ENCODE results near the gene HESX1.
A peak's percentile ranks its signal among the peaks of the same experiment; 100 is the strongest.

HESX1 gene

DNA sequence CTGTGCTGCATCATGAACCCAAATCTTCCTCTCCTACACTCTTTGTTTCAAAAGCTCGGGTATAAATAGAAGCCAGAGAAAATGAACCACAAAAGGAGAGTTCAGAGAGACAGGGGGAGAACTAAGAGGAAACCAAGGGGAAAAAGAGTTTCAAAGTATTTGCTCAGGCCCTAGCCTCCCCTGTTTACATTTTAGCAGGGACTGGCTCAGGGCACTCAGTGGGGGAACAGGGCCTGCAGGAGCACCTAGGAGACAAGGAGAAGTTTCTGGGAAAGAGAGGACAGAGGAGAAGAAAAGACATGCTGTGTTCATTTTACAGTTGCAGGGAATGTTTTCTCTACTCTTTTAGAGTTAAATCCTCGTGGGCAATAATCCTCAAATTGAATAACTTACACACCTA lies 26.1 kb downstream of the HESX1 start:
- no peaks in the 10 kb centered on the region for H3K9me2 ChIP-seq (replicated peaks; ENCODE audit: insufficient read depth, low read length)
- no peaks in the 10 kb centered on the region for H3K36me3 ChIP-seq (replicated peaks; ENCODE audit: insufficient read depth, low read length)
- H3K27me3 ChIP-seq (replicated peaks; ENCODE audit: insufficient read depth, low read length), result no peaks in the 10 kb centered on the region
- peak; percentile 61 for DNase-seq
- no peaks in the 10 kb centered on the region for H3K79me2 ChIP-seq (ENCODE audit: low read length)
- no peaks in the 10 kb centered on the region for H4K20me1 ChIP-seq (ENCODE audit: insufficient read depth, low read length)
- TF ChIP-seq EZH2phosphoT487 (IDR thresholded peaks at IDR 0.05; ENCODE audit: low read length) (no peak), EZH2 (optimal IDR thresholded peaks at IDR 0.05; ENCODE audit: low read depth, low read length) (no peak)
- TF ChIP-seq, protein P1, sequence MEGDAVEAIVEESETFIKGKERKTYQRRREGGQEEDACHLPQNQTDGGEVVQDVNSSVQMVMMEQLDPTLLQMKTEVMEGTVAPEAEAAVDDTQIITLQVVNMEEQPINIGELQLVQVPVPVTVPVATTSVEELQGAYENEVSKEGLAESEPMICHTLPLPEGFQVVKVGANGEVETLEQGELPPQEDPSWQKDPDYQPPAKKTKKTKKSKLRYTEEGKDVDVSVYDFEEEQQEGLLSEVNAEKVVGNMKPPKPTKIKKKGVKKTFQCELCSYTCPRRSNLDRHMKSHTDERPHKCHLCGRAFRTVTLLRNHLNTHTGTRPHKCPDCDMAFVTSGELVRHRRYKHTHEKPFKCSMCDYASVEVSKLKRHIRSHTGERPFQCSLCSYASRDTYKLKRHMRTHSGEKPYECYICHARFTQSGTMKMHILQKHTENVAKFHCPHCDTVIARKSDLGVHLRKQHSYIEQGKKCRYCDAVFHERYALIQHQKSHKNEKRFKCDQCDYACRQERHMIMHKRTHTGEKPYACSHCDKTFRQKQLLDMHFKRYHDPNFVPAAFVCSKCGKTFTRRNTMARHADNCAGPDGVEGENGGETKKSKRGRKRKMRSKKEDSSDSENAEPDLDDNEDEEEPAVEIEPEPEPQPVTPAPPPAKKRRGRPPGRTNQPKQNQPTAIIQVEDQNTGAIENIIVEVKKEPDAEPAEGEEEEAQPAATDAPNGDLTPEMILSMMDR (IDR thresholded peaks at IDR 0.05; ENCODE audit: low read length), result no peak
- peaks cover 18% of the 10 kb centered on the region for H3K4me1 ChIP-seq (ENCODE audit: low read length)
- H3K4me2 ChIP-seq (ENCODE audit: low read depth, low read length), result peak overlapping the region; percentile 55
- H3K4me3 ChIP-seq (ENCODE audit: low read length), result no peak overlapping the region
- H3F3A ChIP-seq (ENCODE audit: insufficient read depth, low read length), result peaks cover 9% of the 10 kb centered on the region
- H3K9ac ChIP-seq (ENCODE audit: low read length), result no peak overlapping the region; the same call in 1 of the 2 replicates
- peak overlapping the region; percentile 44; the same call in 1 of the 2 replicates for H2AFZ ChIP-seq (ENCODE audit: low read length)
- no peaks in the 10 kb centered on the region for H3K9me3 ChIP-seq (replicated peaks; ENCODE audit: insufficient read depth, low read length)
- H3K27ac ChIP-seq (ENCODE audit: low read length), result peak overlapping the region; percentile 40; the same call in 1 of the 2 replicates

DNA sequence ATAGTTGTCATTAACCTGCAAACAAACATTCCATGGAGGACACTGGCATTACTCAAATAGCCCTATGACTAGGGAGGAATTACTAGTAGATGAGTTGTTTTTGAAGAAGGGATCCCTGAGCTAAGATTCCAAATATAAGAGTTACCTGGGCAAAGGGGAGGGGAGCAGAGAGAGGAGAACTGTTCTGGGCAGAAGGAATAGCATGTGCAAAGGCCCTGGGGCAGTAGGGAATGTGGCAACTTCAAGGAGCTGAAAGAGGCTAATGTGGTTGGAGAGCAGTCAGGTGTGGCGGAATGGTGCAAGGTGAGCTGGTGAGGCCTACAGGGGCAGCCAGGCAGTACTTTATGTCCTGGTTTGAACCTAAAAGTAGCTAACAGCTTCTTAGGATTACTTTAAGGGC lies 28.8 kb downstream of the HESX1 start:
- Histone ChIP-seq H3K79me2 (ENCODE audit: low read length) (no peaks in the 10 kb centered on the region), H3K9ac (ENCODE audit: low read length) (no peak overlapping the region), H4K20me1 (ENCODE audit: insufficient read depth, low read length) (no peaks in the 10 kb centered on the region), H3K9me3 (replicated peaks; ENCODE audit: insufficient read depth, low read length) (no peaks in the 10 kb centered on the region), H3K4me2 (ENCODE audit: low read depth, low read length) (no peak overlapping the region), H3K9me2 (replicated peaks; ENCODE audit: insufficient read depth, low read length) (no peaks in the 10 kb centered on the region), H3K27ac (ENCODE audit: low read length) (no peak overlapping the region), H3K36me3 (replicated peaks; ENCODE audit: insufficient read depth, low read length) (no peaks in the 10 kb centered on the region), H3F3A (ENCODE audit: insufficient read depth, low read length) (peaks cover 9% of the 10 kb centered on the region), H3K4me1 (ENCODE audit: low read length) (peaks cover 18% of the 10 kb centered on the region), H3K27me3 (replicated peaks; ENCODE audit: insufficient read depth, low read length) (no peaks in the 10 kb centered on the region), H2AFZ (ENCODE audit: low read length) (no peak overlapping the region), H3K4me3 (ENCODE audit: low read length) (no peak overlapping the region)
- DNase-seq, result no peak
- TF ChIP-seq, protein P1 (IDR thresholded peaks at IDR 0.05; ENCODE audit: low read length), result no peak
- TF ChIP-seq EZH2 (optimal IDR thresholded peaks at IDR 0.05; ENCODE audit: low read depth, low read length), result no peak
- no peak for TF ChIP-seq EZH2phosphoT487 (IDR thresholded peaks at IDR 0.05; ENCODE audit: low read length)

DNA sequence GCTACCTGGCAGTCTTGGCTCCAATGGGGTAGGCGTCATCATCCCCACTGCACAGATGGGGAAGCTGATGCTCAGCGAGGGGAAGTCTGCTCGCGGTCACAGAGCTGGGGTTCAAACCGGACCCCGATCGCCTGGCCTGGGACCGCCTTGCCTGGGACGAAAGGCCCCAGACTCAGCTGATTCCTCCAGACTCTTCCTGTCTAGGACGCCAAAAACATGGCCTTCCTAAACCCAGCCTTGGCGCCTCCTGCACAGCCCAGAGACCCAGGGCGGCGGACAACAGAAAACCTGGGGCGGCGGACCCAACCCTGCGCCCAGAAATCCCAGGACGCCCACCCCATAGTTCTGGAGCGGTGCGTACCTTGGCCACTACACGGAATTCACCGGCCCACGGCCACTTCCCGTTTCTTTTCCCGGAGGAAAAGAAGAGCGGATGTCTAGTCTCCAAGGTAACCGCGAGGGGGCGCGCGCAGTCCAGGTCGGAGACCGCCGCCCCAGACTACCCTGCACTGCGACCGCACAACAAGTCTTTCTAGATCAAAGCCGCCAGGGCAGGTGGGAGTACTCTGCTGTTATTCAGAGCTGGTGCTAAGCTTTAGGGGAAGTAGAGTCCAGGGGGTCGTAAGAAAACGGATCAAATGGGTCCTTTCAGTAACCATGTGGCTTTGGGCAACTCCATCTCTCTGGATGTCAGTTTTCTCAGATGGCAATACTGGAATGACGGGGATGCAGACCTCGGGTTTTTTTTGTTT lies 29.7 kb downstream of the HESX1 start:
- Histone ChIP-seq H3K4me2 (ENCODE audit: low read depth, low read length) (peak overlapping the region; percentile 56), H3K9ac (ENCODE audit: low read length) (peak overlapping the region; percentile 55; the same call in 1 of the 2 replicates)

More for the DNA sequence above, 29.7 kb downstream of the HESX1 start:
- no peaks in the 10 kb centered on the region for H3K36me3 ChIP-seq (replicated peaks; ENCODE audit: insufficient read depth, low read length)
- H3K9me2 ChIP-seq (replicated peaks; ENCODE audit: insufficient read depth, low read length), result no peaks in the 10 kb centered on the region
- no peaks in the 10 kb centered on the region for H3K79me2 ChIP-seq (ENCODE audit: low read length)
- peak; percentile 59 for DNase-seq
- peak overlapping the region; percentile 77 for H3K4me3 ChIP-seq (ENCODE audit: low read length)
- H4K20me1 ChIP-seq (ENCODE audit: insufficient read depth, low read length), result no peaks in the 10 kb centered on the region
- H3K4me1 ChIP-seq (ENCODE audit: low read length), result peaks cover 18% of the 10 kb centered on the region
- TF ChIP-seq, protein P1 (IDR thresholded peaks at IDR 0.05; ENCODE audit: low read length), result peak; percentile 93
- TF ChIP-seq EZH2 (optimal IDR thresholded peaks at IDR 0.05; ENCODE audit: low read depth, low read length) (no peak), EZH2phosphoT487 (IDR thresholded peaks at IDR 0.05; ENCODE audit: low read length) (no peak)
- H3F3A ChIP-seq (ENCODE audit: insufficient read depth, low read length), result peaks cover 9% of the 10 kb centered on the region
- H2AFZ ChIP-seq (ENCODE audit: low read length), result peak overlapping the region; percentile 98
- no peaks in the 10 kb centered on the region for H3K27me3 ChIP-seq (replicated peaks; ENCODE audit: insufficient read depth, low read length)
- no peak overlapping the region for H3K27ac ChIP-seq (ENCODE audit: low read length)
- H3K9me3 ChIP-seq (replicated peaks; ENCODE audit: insufficient read depth, low read length), result no peaks in the 10 kb centered on the region

All from MM.1S (cell line).